ENCODE measurements around the gene GIGYF1.
A peak's percentile ranks its signal among the peaks of the same experiment; 100 is the strongest.
"Not testable (repeated sequence)": the region's sequence is repeated elsewhere in the genome, so short reads cannot be mapped to it uniquely, and the experiment has no call there.

GIGYF1 gene

DNA sequence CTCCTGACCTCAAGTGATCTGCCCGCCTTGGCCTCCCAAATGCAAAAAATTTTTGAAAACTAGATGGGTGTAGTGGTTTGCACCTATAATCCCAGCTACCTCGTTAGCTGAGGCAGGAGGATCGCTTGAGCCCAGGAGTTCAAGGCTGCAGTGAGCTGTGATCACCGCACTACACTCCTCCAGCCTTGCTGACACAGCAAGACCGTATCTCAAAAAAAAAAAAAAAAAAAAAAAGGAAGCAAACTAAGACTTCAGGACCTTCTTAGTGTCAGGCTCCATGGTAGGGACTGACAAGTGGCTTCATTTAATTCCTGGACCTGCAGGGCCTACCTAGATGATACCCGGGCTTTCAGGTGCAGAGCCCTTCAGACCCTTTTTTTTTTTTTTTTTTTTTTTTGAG is 14.3 kb upstream of the GIGYF1 start:
- no peak for DNase-seq

GRCh38 chr7:100706672-100707311 is 12.7 kb upstream of the GIGYF1 start:
- DNase-seq = no peak

- DNase-seq = peak; percentile 92
Observed at GRCh38 chr7:100705753-100706671, 12.0 kb upstream of the GIGYF1 start, which contains the start of gene POP7. POP7 (plus strand) TSS chr7:100706121; CDS start chr7:100706831, 710 bp downstream.

GRCh38 chr7:100705320-100705752 is 11.3 kb upstream of the GIGYF1 start:
- DNase-seq = peak; percentile 17

DNA sequence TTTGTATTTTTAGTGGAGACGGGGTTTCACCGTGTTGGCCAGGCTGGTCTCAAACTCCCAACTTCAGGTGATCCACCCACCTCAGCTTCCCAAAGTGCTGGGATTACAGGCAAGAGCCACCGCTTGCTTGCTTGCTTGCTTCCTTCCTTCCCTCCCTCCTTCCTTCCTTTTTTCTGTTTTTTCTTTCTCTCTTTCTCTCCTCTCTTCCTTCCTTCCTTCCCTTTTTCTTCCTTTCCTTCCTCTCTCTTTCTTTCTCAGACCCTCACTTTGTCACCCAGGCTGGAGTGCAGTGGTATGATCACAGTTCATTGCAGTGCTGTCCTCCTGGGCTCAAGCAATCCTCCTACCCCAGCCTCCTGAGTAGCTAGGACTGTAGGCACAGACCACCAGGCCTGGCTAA is 7.0 kb upstream of the GIGYF1 start:
- DNase-seq = not testable (repeated sequence)

- no peak for DNase-seq
Observed at GRCh38 chr7:100699018-100699417, 5.0 kb upstream of the GIGYF1 start.

DNA sequence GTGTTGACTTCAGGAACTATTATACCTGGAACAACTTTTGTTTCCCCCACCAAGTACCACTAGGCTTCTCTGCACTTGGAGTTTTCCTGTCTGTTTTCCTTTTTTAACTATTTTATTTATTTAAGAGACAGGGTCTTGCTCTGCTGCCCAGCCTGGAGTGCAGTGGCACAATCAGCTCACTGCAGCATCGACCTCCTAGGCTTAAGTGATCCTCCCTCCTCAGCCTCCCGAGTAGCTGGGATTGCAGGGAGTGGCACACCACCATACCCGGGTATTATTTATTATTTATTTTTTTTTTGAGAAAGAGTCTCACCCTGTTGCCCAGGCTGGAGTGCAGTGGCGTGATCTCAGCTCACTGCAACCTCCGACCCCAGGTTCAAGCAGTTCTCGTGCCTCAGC is 2.1 kb upstream of the GIGYF1 start:
- no peak for DNase-seq

DNA sequence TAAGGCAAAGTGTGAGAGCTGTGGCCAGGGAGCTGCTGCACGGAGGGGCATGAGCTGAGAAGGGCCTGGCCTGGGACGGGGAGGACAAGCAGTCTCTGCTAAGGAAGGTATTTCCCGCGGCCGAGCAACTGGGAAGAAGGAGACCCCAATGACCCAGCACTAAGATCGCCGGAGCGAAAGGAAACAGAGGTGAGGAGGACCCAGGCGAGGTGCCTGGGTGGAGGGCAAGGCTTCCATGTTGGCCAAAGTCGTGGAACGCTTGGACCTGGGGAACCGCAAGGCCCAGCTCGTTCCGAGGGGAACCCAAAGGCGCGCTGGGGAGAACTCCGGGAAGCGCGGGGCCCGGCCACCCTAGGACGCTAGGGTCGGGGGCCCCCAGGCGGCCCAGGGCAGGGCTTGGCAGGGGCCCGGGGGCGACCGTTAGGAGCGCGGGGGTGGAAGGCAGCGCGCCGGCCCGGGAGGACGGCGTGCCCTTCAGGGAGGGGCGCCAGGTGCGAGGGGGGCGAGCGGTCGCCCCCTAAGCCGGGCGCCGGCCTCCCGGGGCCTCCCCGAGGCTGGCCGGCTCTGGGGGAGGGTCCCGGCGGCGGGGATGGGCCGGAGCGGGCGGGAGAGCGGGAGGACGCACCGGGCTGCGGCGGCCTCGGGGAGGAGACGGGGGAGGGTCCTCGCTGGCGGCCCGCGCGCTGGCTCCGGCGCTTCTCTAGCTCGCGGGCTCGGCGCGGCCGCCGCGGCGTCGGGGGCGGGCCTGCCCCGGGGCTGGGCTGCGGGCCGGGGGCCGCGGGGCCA is 545 bp downstream of the GIGYF1 start:
- no peak for DNase-seq

DNA sequence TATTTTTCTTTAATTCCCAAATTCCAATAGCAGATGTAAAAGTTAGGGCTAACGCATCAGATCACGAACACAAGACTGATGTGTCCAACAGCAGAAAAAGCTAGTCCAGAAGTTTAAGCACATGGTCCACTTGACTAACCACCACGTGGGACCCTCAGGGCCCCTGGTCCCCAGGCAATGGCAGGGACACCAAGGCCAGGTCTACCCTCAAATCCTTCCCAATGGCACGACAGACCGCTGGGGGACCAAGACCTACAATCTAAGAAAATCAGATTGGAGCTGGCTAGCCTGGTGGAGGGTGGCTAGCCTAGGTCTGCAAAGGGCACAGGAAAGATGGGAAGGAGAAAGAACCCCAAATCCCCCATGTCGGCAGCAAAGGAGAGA is 1.5 kb downstream of the GIGYF1 start:
- no peak for DNase-seq

- DNase-seq = peak; percentile 17
Observed at GRCh38 chr7:100691676-100692577, 2.1 kb downstream of the GIGYF1 start.

- DNase-seq = no peak
Observed at GRCh38 chr7:100689230-100690135, 4.6 kb downstream of the GIGYF1 start.

DNA sequence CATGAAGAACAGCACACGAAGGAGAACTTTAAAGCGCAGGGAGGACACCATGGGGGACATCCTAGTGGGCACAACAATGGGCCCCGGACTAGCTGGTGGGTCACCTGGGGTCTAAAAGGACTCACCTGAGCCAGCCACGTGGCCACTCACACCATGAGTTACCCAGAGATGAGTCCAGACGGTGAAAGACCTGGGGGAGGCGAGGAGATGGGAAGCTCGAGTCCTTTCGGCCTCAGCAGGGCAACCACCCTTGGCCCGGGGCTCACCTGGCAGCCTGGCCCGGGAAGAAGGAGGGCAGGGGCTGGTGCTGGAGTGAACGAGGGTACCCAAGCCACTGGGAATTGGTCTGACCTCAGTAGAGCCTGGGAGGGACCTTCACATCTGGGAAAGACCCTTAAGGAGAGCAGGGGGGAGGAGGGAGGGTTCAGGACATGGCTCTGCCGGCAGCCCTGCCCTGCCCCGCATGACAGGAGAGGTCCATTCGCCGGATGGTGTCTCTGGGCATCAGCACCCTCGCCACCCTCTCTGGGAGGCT is 5.7 kb downstream of the GIGYF1 start:
- no peak for DNase-seq

- DNase-seq = no peak
Observed at GRCh38 chr7:100687751-100688300, 6.2 kb downstream of the GIGYF1 start.

DNA sequence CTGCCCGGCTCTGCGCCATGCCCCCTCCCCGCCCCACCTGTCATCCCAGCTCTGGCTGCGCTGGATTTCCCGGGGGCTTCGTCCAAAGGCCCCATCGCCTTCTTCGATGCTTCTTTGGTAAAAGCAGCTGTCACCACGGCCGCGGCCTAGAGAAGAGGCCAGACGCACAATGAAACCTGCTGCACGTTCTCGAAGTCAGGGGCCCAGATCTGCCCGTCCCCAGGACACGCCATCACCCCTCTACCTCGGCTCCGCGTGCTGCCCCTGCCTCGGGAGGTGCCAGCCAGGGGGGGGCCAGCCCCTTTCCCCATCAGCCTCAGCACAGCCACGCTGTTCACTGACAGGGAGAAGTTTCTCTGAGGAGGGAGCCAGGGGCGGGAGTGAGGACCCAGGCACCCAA is 6.8 kb downstream of the GIGYF1 start:
- DNase-seq = no peak

DNA sequence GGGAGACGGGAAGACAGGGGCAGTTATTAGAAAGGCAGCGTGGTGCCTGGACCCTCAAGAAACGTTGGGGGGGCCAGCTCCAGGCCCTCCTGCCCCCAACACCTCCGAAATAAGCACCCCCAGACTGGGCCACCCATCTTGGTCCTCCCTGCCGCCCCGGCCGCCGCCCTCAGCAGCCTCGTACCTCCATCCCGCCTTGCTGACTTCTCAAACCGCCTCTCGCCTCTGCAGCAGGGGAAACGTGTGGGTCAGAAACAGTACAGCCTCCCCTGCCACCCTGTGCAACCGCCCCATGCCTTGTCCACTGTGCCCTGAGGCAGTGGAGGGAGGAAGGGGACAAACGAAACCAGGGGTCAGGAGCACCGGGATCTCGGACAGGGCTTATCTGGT is 7.2 kb downstream of the GIGYF1 start:
- no peak for DNase-seq

DNA sequence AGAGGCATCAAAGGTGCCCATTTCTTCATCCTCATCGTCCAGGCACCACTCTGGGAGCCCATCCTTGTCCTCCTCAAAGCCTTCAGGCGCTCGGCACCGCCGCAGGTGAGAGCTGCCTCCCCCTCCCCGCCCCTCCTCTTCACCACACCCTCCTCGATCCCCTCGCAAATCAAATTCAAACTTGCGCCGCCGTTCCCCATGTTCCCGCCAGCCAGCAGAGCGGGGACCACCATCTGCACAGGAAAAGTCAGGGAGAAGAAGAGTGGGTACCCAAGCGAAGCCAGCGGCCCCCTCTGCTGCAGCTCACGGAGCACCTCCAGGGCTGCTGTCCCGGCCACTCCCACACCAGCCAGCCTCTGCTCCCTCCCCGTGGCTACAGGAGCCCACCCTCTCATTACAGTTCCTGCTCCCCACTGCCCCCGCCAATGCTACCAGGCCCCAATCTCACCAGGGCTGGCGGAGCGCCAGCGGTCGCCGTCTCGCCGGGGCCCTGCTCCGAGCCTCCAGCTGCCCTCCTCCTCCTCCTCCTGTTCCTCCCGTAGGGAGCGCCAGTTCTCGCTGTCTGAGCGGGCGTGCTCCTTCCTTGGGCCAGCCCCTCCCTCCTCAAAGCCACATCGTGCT is 7.7 kb downstream of the GIGYF1 start:
- no peak for DNase-seq

DNA sequence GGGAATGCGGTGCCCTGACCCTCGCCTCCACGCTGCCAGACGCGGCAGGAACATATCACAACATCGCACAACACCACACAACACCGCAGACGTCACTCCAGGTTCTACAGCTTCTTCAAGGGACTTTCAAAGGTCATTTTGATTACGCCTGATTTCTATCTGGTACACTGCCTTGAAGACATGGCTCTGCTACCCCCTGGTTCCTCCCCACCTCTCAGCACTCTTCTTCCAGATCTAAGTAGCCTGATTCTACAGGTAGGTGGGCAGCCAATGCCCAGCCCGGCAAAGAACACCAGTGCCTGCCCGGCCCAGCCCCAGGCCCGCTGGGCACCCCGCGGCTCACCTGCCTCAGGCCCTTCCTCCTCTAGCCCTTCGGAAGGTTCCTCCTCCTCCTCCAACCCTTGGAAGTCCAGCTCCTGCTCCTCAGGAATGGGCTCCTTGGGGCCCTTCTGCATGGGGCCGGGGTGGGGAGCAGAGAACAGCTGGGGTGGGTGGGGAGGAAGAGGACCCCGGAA is 8.4 kb downstream of the GIGYF1 start:
- DNase-seq = no peak

GRCh38 chr7:100685049-100685605 is 8.9 kb downstream of the GIGYF1 start:
- DNase-seq = no peak

DNA sequence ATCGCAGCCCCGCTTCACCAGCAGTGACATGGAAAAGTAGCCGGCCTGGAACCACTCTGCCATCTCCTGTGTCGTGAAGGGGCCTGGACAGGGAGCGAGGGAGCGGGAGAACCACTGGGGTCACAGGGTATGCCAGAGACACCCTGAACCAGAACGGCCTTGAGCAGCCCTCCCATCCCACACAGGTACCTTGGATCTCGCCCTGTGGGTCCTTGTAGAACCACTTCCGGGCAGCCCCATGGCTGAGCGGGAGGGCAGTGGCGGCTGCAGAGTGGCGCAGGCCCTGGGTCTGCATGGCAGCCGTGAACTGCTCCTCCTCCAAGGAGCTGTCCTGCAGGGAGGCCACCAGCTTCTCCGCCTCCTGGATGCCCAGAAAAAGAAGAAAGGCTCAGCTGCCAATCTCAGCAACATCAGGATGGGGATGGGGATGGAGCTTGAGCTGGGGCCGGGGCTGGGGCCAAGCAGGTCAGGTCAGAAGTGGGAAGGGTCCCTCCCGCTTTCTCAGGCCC is 9.5 kb downstream of the GIGYF1 start:
- no peak for DNase-seq

All from NCI-H510A (cell line).